ENCODE data around the gene KRTAP12-2.

KRTAP12-2 gene

GRCh38 chr21:44709426-44710293 lies 42.9 kb upstream of the KRTAP12-2 start:
- Histone ChIP-seq H3K4me1 (ENCODE audit: control insufficient read depth, insufficient read depth, low read length) (peaks cover 70% of the 10 kb centered on the region), H3K27ac (ENCODE audit: insufficient read depth, low read depth, low read length, poor library complexity, severe bottlenecking) (no peak overlapping the region), H3K4me3 (ENCODE audit: insufficient read depth, low read depth, low read length) (no peak overlapping the region), H3K27me3 (ENCODE audit: control insufficient read depth, insufficient read depth, low read length, poor library complexity, severe bottlenecking) (peaks cover 92% of the 10 kb centered on the region), H3K9me3 (ENCODE audit: control insufficient read depth, low read length) (no peaks in the 10 kb centered on the region), H3K36me3 (ENCODE audit: control insufficient read depth, insufficient read depth, low read length) (no peaks in the 10 kb centered on the region)
- WGBS, 2 experiments, result 2 to 3% methylated on average over 43 to 45 of the region's 45 CpGs

- H3K27ac ChIP-seq (ENCODE audit: insufficient read depth, low read depth, low read length, poor library complexity, severe bottlenecking), result no peak overlapping the region
- 3% methylated on average over 25 of the region's 25 CpGs for WGBS, 2 experiments
- peaks cover 73% of the 10 kb centered on the region for H3K4me1 ChIP-seq (ENCODE audit: control insufficient read depth, insufficient read depth, low read length)
- H3K36me3 ChIP-seq (ENCODE audit: control insufficient read depth, insufficient read depth, low read length), result no peaks in the 10 kb centered on the region
- no peak overlapping the region for H3K4me3 ChIP-seq (ENCODE audit: insufficient read depth, low read depth, low read length)
- H3K27me3 ChIP-seq (ENCODE audit: control insufficient read depth, insufficient read depth, low read length, poor library complexity, severe bottlenecking), result peaks cover 97% of the 10 kb centered on the region
- H3K9me3 ChIP-seq (ENCODE audit: control insufficient read depth, low read length), result no peaks in the 10 kb centered on the region
Observed at GRCh38 chr21:44708866-44709425, 42.2 kb upstream of the KRTAP12-2 start.

GRCh38 chr21:44708213-44708865 lies 41.6 kb upstream of the KRTAP12-2 start:
- H3K36me3 ChIP-seq (ENCODE audit: control insufficient read depth, insufficient read depth, low read length), result no peaks in the 10 kb centered on the region
- H3K4me3 ChIP-seq (ENCODE audit: insufficient read depth, low read depth, low read length), result no peak overlapping the region
- H3K4me1 ChIP-seq (ENCODE audit: control insufficient read depth, insufficient read depth, low read length), result peaks cover 75% of the 10 kb centered on the region
- H3K27me3 ChIP-seq (ENCODE audit: control insufficient read depth, insufficient read depth, low read length, poor library complexity, severe bottlenecking), result peaks cover 97% of the 10 kb centered on the region
- no peak overlapping the region for H3K27ac ChIP-seq (ENCODE audit: insufficient read depth, low read depth, low read length, poor library complexity, severe bottlenecking)
- WGBS, 2 experiments, result 1% methylated on average over 13 of the region's 13 CpGs
- no peaks in the 10 kb centered on the region for H3K9me3 ChIP-seq (ENCODE audit: control insufficient read depth, low read length)

GRCh38 chr21:44706706-44707581 lies 40.2 kb upstream of the KRTAP12-2 start:
- Histone ChIP-seq H3K4me3 (ENCODE audit: insufficient read depth, low read depth, low read length) (no peak overlapping the region), H3K27me3 (ENCODE audit: control insufficient read depth, insufficient read depth, low read length, poor library complexity, severe bottlenecking) (peaks cover 83% of the 10 kb centered on the region)
- 1 to 2% methylated on average over 40 to 44 of the region's 46 CpGs for WGBS, 2 experiments

GRCh38 chr21:44706026-44706705 lies 39.4 kb upstream of the KRTAP12-2 start:
- 5% methylated on average over 54 of the region's 54 CpGs for WGBS, 2 experiments
- Histone ChIP-seq H3K4me1 (ENCODE audit: control insufficient read depth, insufficient read depth, low read length) (peaks cover 63% of the 10 kb centered on the region), H3K9me3 (ENCODE audit: control insufficient read depth, low read length) (no peaks in the 10 kb centered on the region), H3K4me3 (ENCODE audit: insufficient read depth, low read depth, low read length) (no peak overlapping the region), H3K27ac (ENCODE audit: insufficient read depth, low read depth, low read length, poor library complexity, severe bottlenecking) (no peak overlapping the region), H3K36me3 (ENCODE audit: control insufficient read depth, insufficient read depth, low read length) (no peaks in the 10 kb centered on the region), H3K27me3 (ENCODE audit: control insufficient read depth, insufficient read depth, low read length, poor library complexity, severe bottlenecking) (peaks cover 75% of the 10 kb centered on the region)

More at GRCh38 chr21:44706706-44707581, 40.2 kb upstream of the KRTAP12-2 start:
- H3K4me1 ChIP-seq (ENCODE audit: control insufficient read depth, insufficient read depth, low read length), result peaks cover 67% of the 10 kb centered on the region
- H3K27ac ChIP-seq (ENCODE audit: insufficient read depth, low read depth, low read length, poor library complexity, severe bottlenecking), result no peak overlapping the region
- no peaks in the 10 kb centered on the region for H3K9me3 ChIP-seq (ENCODE audit: control insufficient read depth, low read length)
- no peaks in the 10 kb centered on the region for H3K36me3 ChIP-seq (ENCODE audit: control insufficient read depth, insufficient read depth, low read length)

GRCh38 chr21:44704636-44705001 lies 37.9 kb upstream of the KRTAP12-2 start:
- Histone ChIP-seq H3K36me3 (ENCODE audit: control insufficient read depth, insufficient read depth, low read length) (no peaks in the 10 kb centered on the region), H3K4me3 (ENCODE audit: insufficient read depth, low read depth, low read length) (no peak overlapping the region), H3K27me3 (ENCODE audit: control insufficient read depth, insufficient read depth, low read length, poor library complexity, severe bottlenecking) (peaks cover 60% of the 10 kb centered on the region), H3K9me3 (ENCODE audit: control insufficient read depth, low read length) (no peaks in the 10 kb centered on the region), H3K4me1 (ENCODE audit: control insufficient read depth, insufficient read depth, low read length) (peaks cover 61% of the 10 kb centered on the region), H3K27ac (ENCODE audit: insufficient read depth, low read depth, low read length, poor library complexity, severe bottlenecking) (no peak overlapping the region)
- 29% methylated on average over 13 of the region's 13 CpGs for WGBS, 2 experiments

GRCh38 chr21:44703731-44704635 lies 37.3 kb upstream of the KRTAP12-2 start:
- Histone ChIP-seq H3K27ac (ENCODE audit: insufficient read depth, low read depth, low read length, poor library complexity, severe bottlenecking) (no peak overlapping the region), H3K4me3 (ENCODE audit: insufficient read depth, low read depth, low read length) (no peak overlapping the region), H3K27me3 (ENCODE audit: control insufficient read depth, insufficient read depth, low read length, poor library complexity, severe bottlenecking) (peaks cover 53% of the 10 kb centered on the region), H3K4me1 (ENCODE audit: control insufficient read depth, insufficient read depth, low read length) (peaks cover 58% of the 10 kb centered on the region), H3K9me3 (ENCODE audit: control insufficient read depth, low read length) (no peaks in the 10 kb centered on the region), H3K36me3 (ENCODE audit: control insufficient read depth, insufficient read depth, low read length) (no peaks in the 10 kb centered on the region)
- 50% methylated on average over 13 of the region's 13 CpGs for WGBS, 2 experiments

- Histone ChIP-seq H3K27ac (ENCODE audit: insufficient read depth, low read depth, low read length, poor library complexity, severe bottlenecking) (no peak overlapping the region), H3K27me3 (ENCODE audit: control insufficient read depth, insufficient read depth, low read length, poor library complexity, severe bottlenecking) (peaks cover 45% of the 10 kb centered on the region), H3K4me1 (ENCODE audit: control insufficient read depth, insufficient read depth, low read length) (peaks cover 53% of the 10 kb centered on the region), H3K4me3 (ENCODE audit: insufficient read depth, low read depth, low read length) (no peak overlapping the region), H3K36me3 (ENCODE audit: control insufficient read depth, insufficient read depth, low read length) (no peaks in the 10 kb centered on the region), H3K9me3 (ENCODE audit: control insufficient read depth, low read length) (no peaks in the 10 kb centered on the region)
- 68 to 69% methylated on average over 16 of the region's 16 CpGs for WGBS, 2 experiments
Observed at GRCh38 chr21:44702973-44703730, 36.4 kb upstream of the KRTAP12-2 start.
